Lower leg skin (tissue), 3 donors: ENCODE measurements around the gene SHC3.

Source experiments
- POLR2A ChIP-seq, 2 donors: fragments of 450-650 bp; IDR thresholded peaks; one replicate each; pipeline ENCODE4 v1.6.1; 2016 to 2017; ENCODE audit warnings: antibody characterized with exemption in 2 of 2, mild to moderate bottlenecking in 1 of 2, moderate library complexity in 1 of 2
- TF ChIP-seq, protein P1 (sequence below), 3 donors: fragments of 450-650 bp; IDR thresholded peaks; one replicate each; pipeline ENCODE4 v1.5.1; 2016; ENCODE audit warnings: antibody characterized with exemption in 3 of 3, mild to moderate bottlenecking in 3 of 3, moderate library complexity in 2 of 3

GRCh38 chr9:89060790-89061189 is 117.8 kb downstream of the SHC3 start:
- TF ChIP-seq, protein P1, sequence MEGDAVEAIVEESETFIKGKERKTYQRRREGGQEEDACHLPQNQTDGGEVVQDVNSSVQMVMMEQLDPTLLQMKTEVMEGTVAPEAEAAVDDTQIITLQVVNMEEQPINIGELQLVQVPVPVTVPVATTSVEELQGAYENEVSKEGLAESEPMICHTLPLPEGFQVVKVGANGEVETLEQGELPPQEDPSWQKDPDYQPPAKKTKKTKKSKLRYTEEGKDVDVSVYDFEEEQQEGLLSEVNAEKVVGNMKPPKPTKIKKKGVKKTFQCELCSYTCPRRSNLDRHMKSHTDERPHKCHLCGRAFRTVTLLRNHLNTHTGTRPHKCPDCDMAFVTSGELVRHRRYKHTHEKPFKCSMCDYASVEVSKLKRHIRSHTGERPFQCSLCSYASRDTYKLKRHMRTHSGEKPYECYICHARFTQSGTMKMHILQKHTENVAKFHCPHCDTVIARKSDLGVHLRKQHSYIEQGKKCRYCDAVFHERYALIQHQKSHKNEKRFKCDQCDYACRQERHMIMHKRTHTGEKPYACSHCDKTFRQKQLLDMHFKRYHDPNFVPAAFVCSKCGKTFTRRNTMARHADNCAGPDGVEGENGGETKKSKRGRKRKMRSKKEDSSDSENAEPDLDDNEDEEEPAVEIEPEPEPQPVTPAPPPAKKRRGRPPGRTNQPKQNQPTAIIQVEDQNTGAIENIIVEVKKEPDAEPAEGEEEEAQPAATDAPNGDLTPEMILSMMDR (IDR thresholded peaks at IDR 0.05): no peak
- no peak for TF ChIP-seq POLR2A (IDR thresholded peaks at IDR 0.05)
